HL-60 (cell line): Measurements from ENCODE around the gene FLNB.

Experiments used
- DNase-seq, 2 experiments: peaks; one replicate each; pipeline ENCODE4 v3.0.0-alpha.2; 2010 to 2020; ENCODE audit warnings: low read depth in 1 of 2, low spot score in 1 of 2
- H3K27ac ChIP-seq: fragments of 250-450 bp; sonication (Bioruptor Pico); replicated peaks from 2 replicates; pipeline ENCODE4 v1.5.1; 2020; ENCODE audit warnings: mild to moderate bottlenecking, moderate library complexity
- H3K27me3 ChIP-seq: fragments of 250-450 bp; sonication (Bioruptor Pico); 2 replicates; pipeline ENCODE4 v1.5.1; 2021; ENCODE audit warnings: mild to moderate bottlenecking, moderate library complexity; ENCODE audit not compliant: insufficient read depth, poor library complexity, severe bottlenecking
- H3K4me3 ChIP-seq: replicated peaks from 2 replicates; pipeline ENCODE4 v1.5.1; 2011; ENCODE audit warnings: mild to moderate bottlenecking, control low read depth, low read length; ENCODE audit not compliant: insufficient read depth
- CTCF ChIP-seq: IDR thresholded peaks from one replicate; pipeline ENCODE4 v1.5.1; 2011; ENCODE audit warnings: low read length, control low read depth, inconsistent platforms; ENCODE audit not compliant: insufficient read depth
- GABPA ChIP-seq: IDR thresholded peaks from 2 replicates; pipeline ENCODE4 v1.6.1; 2012; ENCODE audit warnings: low read depth
- POLR2AphosphoS5 ChIP-seq: IDR thresholded peaks from 2 replicates; pipeline ENCODE4 v1.6.1; 2012; ENCODE audit warnings: low read depth
- REST ChIP-seq: IDR thresholded peaks from 2 replicates; pipeline ENCODE4 v1.6.1; 2012; ENCODE audit warnings: low read depth; ENCODE audit not compliant: insufficient replicate concordance
- SPI1 ChIP-seq: IDR thresholded peaks from 2 replicates; pipeline ENCODE4 v1.6.1; 2012; ENCODE audit warnings: low read depth, mild to moderate bottlenecking, borderline replicate concordance

Gene FLNB

GRCh38 chr3:58062472-58062871, 54.2 kb downstream of the FLNB start:
- no peak for DNase-seq
- TF ChIP-seq SPI1, result no peak
- no peak for TF ChIP-seq POLR2AphosphoS5
- no peak for TF ChIP-seq GABPA
- TF ChIP-seq CTCF, result no peak
- no peak for TF ChIP-seq REST
- H3K4me3 ChIP-seq, result no peak overlapping the region
- no peaks in the 10 kb centered on the region for H3K27me3 ChIP-seq
- H3K27ac ChIP-seq, result no peak overlapping the region

GRCh38 chr3:58063022-58063815, 55.0 kb downstream of the FLNB start:
- Histone ChIP-seq H3K27me3 (no peaks in the 10 kb centered on the region), H3K4me3 (no peak overlapping the region), H3K27ac (no peak overlapping the region)
- peak in 1 of 2 experiments; percentile 49 for DNase-seq
- TF ChIP-seq GABPA, result no peak

GRCh38 chr3:58064923-58065638, 56.9 kb downstream of the FLNB start:
- Histone ChIP-seq H3K27ac (no peak overlapping the region), H3K27me3 (no peaks in the 10 kb centered on the region), H3K4me3 (no peak overlapping the region)
- TF ChIP-seq SPI1, result no peak
- TF ChIP-seq CTCF, result no peak
- no peak for TF ChIP-seq GABPA
- no peak for TF ChIP-seq POLR2AphosphoS5
- no peak for TF ChIP-seq REST
- no peak for DNase-seq

GRCh38 chr3:58065700-58066167, 57.5 kb downstream of the FLNB start:
- H3K27ac ChIP-seq, result no peak overlapping the region
- TF ChIP-seq GABPA (no peak), POLR2AphosphoS5 (no peak), CTCF (no peak), SPI1 (no peak), REST (no peak)
- H3K4me3 ChIP-seq, result no peak overlapping the region
- no peak for DNase-seq
- no peaks in the 10 kb centered on the region for H3K27me3 ChIP-seq
